MM.1S (cell line): Measurements from ENCODE around the gene ANXA10.

Experiments used
- DNase-seq: peaks from one replicate; pipeline ENCODE4 v3.0.0-alpha.2; 2015
- H2AFZ ChIP-seq: fragments of 300-600 bp; sonication (generic); 2 replicates; pipeline ENCODE4 v1.6.0; 2016; ENCODE audit warnings: antibody characterized with exemption, low read length
- H3F3A ChIP-seq: fragments of 300-600 bp; sonication (generic); 2 replicates; pipeline ENCODE4 v1.6.1; 2016; ENCODE audit warnings: mild to moderate bottlenecking, antibody characterized with exemption, low read length, moderate library complexity, mixed read lengths; ENCODE audit not compliant: insufficient read depth
- H3K27ac ChIP-seq: fragments of 300-600 bp; sonication (generic); 2 replicates; pipeline ENCODE4 v1.5.1; 2016; ENCODE audit warnings: mild to moderate bottlenecking, low read length
- H3K27me3 ChIP-seq: fragments of 300-600 bp; sonication (generic); replicated peaks from 2 replicates; pipeline ENCODE4 v1.6.0; 2016; ENCODE audit warnings: low read length; ENCODE audit not compliant: insufficient read depth
- H3K36me3 ChIP-seq: fragments of 300-600 bp; sonication (generic); replicated peaks from 2 replicates; pipeline ENCODE4 v1.6.1; 2016; ENCODE audit warnings: mild to moderate bottlenecking, low read length, mixed read lengths; ENCODE audit not compliant: insufficient read depth
- H3K4me1 ChIP-seq: fragments of 300-600 bp; sonication (generic); 2 replicates; pipeline ENCODE4 v1.6.1; 2016; ENCODE audit warnings: low read length, mixed read lengths
- H3K4me2 ChIP-seq: fragments of 300-600 bp; sonication (generic); 2 replicates; pipeline ENCODE4 v1.6.0; 2016; ENCODE audit warnings: low read depth, low read length
- H3K4me3 ChIP-seq: fragments of 300-600 bp; sonication (generic); 2 replicates; pipeline ENCODE4 v1.5.1; 2016; ENCODE audit warnings: low read length, mixed read lengths
- H3K79me2 ChIP-seq: fragments of 300-600 bp; sonication (generic); 2 replicates; pipeline ENCODE4 v1.6.1; 2016; ENCODE audit warnings: mixed run types, low read length, mixed read lengths
- H3K9ac ChIP-seq: fragments of 300-600 bp; sonication (generic); 2 replicates; pipeline ENCODE4 v1.6.1; 2016; ENCODE audit warnings: low read length, mixed read lengths
- H3K9me2 ChIP-seq: fragments of 300-600 bp; sonication (generic); replicated peaks from 2 replicates; pipeline ENCODE4 v1.6.1; 2016; ENCODE audit warnings: mild to moderate bottlenecking, low read length, mixed read lengths; ENCODE audit not compliant: insufficient read depth
- H3K9me3 ChIP-seq: fragments of 300-600 bp; sonication (generic); replicated peaks from 2 replicates; pipeline ENCODE4 v1.6.1; 2016; ENCODE audit warnings: mild to moderate bottlenecking, low read length, mixed read lengths; ENCODE audit not compliant: insufficient read depth
- H4K20me1 ChIP-seq: fragments of 300-600 bp; sonication (generic); 2 replicates; pipeline ENCODE4 v1.6.1; 2016; ENCODE audit warnings: mild to moderate bottlenecking, low read length, moderate library complexity, mixed read lengths; ENCODE audit not compliant: insufficient read depth
- EZH2 ChIP-seq: fragments of 300-600 bp; sonication (generic); optimal IDR thresholded peaks from 2 replicates; pipeline ENCODE3; 2017; ENCODE audit warnings: low read depth, mild to moderate bottlenecking, antibody characterized with exemption, low read length, mixed read lengths
- EZH2phosphoT487 ChIP-seq: fragments of 300-600 bp; sonication (generic); IDR thresholded peaks from 2 replicates; pipeline ENCODE4 v1.6.1; 2018; ENCODE audit warnings: antibody characterized with exemption, low read length
- TF ChIP-seq, protein P1 (sequence below): fragments of 300-600 bp; sonication (generic); IDR thresholded peaks from 2 replicates; pipeline ENCODE4 v1.5.1; 2016; ENCODE audit warnings: antibody characterized with exemption, low read length, mixed read lengths

Gene ANXA10

DNA sequence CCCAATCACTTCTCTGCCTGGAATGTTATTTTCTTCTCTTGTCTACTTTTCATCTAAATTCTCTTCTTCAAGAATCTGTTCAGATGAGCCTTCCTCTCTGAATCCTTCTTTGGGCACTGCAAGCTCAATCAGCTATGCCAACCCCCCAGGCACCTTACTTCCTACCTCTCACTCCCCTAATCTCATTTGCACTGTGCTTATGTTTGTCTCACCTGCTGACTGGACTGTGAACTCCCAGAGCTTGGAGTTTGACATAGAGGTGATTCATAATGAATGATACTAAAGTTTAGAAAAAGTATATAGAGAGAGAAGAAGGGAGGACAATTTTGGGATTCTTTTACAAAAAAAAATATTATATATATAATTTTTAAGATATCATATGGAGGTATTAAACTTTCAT lies 36.3 kb downstream of the ANXA10 start:
- no peaks in the 10 kb centered on the region for H3F3A ChIP-seq
- no peaks in the 10 kb centered on the region for H3K9me2 ChIP-seq
- no peak for TF ChIP-seq EZH2
- no peak for TF ChIP-seq EZH2phosphoT487
- TF ChIP-seq, protein P1, sequence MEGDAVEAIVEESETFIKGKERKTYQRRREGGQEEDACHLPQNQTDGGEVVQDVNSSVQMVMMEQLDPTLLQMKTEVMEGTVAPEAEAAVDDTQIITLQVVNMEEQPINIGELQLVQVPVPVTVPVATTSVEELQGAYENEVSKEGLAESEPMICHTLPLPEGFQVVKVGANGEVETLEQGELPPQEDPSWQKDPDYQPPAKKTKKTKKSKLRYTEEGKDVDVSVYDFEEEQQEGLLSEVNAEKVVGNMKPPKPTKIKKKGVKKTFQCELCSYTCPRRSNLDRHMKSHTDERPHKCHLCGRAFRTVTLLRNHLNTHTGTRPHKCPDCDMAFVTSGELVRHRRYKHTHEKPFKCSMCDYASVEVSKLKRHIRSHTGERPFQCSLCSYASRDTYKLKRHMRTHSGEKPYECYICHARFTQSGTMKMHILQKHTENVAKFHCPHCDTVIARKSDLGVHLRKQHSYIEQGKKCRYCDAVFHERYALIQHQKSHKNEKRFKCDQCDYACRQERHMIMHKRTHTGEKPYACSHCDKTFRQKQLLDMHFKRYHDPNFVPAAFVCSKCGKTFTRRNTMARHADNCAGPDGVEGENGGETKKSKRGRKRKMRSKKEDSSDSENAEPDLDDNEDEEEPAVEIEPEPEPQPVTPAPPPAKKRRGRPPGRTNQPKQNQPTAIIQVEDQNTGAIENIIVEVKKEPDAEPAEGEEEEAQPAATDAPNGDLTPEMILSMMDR: no peak
- no peak overlapping the region for H3K4me3 ChIP-seq
- no peaks in the 10 kb centered on the region for H3K27me3 ChIP-seq
- no peak overlapping the region for H2AFZ ChIP-seq
- H3K9ac ChIP-seq: no peak overlapping the region
- H3K79me2 ChIP-seq: no peaks in the 10 kb centered on the region
- no peaks in the 10 kb centered on the region for H3K36me3 ChIP-seq
- no peaks in the 10 kb centered on the region for H3K4me1 ChIP-seq
- H3K4me2 ChIP-seq: no peak overlapping the region
- no peaks in the 10 kb centered on the region for H3K9me3 ChIP-seq
- DNase-seq: no peak
- H3K27ac ChIP-seq: no peak overlapping the region
- no peaks in the 10 kb centered on the region for H4K20me1 ChIP-seq

DNA sequence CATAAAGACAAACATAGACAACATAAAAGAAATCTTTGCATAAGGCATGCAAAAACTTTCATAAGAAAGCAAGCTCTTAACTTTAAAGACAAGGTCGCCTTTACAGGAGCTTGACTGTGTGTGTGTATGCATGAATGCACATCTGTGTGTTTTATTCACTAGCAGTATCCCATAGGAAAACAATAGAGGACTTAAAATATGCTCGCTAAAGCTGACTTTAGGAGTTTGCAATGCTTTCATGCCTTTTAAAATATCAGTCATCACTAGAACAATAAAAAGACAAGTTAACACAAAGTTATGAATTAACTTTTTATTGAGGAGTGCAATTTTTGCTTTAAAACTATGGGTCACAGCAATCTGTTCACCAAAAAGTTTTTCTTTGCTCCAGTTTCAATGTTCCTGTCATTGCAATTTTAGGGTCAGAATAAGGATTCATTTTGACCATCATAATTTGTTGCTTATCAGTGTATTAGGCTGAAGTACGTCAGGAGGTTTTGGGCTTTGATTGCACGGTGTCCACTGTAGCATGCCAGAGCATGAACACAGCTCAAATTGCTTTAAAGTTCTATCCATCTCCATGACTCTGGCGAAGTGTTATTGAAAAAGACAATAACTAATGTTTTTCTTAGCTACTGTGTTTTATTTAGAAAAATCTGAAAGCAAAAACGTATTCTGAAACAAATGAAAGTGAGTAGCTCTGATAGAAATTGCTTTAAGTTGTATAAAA lies 36.9 kb downstream of the ANXA10 start:
- no peaks in the 10 kb centered on the region for H3K79me2 ChIP-seq
- H3K27ac ChIP-seq: no peak overlapping the region
- H3K9ac ChIP-seq: no peak overlapping the region
- no peak overlapping the region for H2AFZ ChIP-seq
- H3K36me3 ChIP-seq: no peaks in the 10 kb centered on the region
- H3K9me2 ChIP-seq: no peaks in the 10 kb centered on the region
- no peaks in the 10 kb centered on the region for H3F3A ChIP-seq
- no peak for DNase-seq
- no peaks in the 10 kb centered on the region for H4K20me1 ChIP-seq
- TF ChIP-seq, protein P1: no peak
- TF ChIP-seq EZH2phosphoT487: no peak
- TF ChIP-seq EZH2: no peak
- H3K4me3 ChIP-seq: no peak overlapping the region
- no peaks in the 10 kb centered on the region for H3K4me1 ChIP-seq
- H3K27me3 ChIP-seq: no peaks in the 10 kb centered on the region
- no peaks in the 10 kb centered on the region for H3K9me3 ChIP-seq
- no peak overlapping the region for H3K4me2 ChIP-seq

DNA sequence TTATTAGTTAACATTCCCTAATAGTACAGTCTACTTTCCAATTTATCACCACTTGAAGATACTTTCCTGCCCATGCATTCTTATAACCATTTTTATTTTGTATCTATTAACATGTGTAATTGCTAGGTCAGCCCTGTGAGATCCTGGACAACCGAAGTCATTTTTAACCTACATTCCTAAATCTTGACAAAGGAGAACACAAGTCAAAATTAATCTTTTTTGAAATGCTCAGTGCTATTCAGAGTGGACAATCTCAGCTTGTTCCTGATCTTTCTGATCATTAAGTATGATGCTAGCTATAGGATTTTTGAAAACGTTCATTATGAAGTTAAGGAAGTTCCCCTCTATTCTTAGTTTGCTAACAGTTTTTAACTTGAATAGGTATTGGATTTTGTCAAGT lies 37.5 kb downstream of the ANXA10 start:
- Histone ChIP-seq H3K9me3 (no peaks in the 10 kb centered on the region), H3K36me3 (no peaks in the 10 kb centered on the region), H3K79me2 (no peaks in the 10 kb centered on the region), H3K27me3 (no peaks in the 10 kb centered on the region), H3K9me2 (no peaks in the 10 kb centered on the region), H3K27ac (no peak overlapping the region), H3K4me3 (no peak overlapping the region), H4K20me1 (no peaks in the 10 kb centered on the region), H3F3A (no peaks in the 10 kb centered on the region), H2AFZ (no peak overlapping the region), H3K9ac (no peak overlapping the region), H3K4me2 (no peak overlapping the region), H3K4me1 (no peaks in the 10 kb centered on the region)
- TF ChIP-seq EZH2phosphoT487 (no peak), EZH2 (no peak)
- TF ChIP-seq, protein P1: no peak
- DNase-seq: no peak
